HEK293 (cell line): ENCODE results near the gene HPCAL1.

ENCODE experiments used
- GLI4 ChIP-seq: fragments of 450-650 bp; formaldehyde crosslinking; IDR thresholded peaks from 2 replicates; pipeline ENCODE4 v1.5.1; 2016; ENCODE audit warnings: missing biosample characterization, missing genetic modification characterization
- SALL2 ChIP-seq: fragments of 450-650 bp; formaldehyde crosslinking; IDR thresholded peaks from 2 replicates; pipeline ENCODE4 v1.5.0; 2017; ENCODE audit warnings: missing biosample characterization, mild to moderate bottlenecking, missing genetic modification characterization, borderline replicate concordance
- SP2 ChIP-seq: fragments of 450-650 bp; formaldehyde crosslinking; IDR thresholded peaks from 2 replicates; pipeline ENCODE4 v1.5.1; 2016; ENCODE audit warnings: missing biosample characterization, missing genetic modification characterization
- ZFP41 ChIP-seq: fragments of 450-650 bp; formaldehyde crosslinking; IDR thresholded peaks from 2 replicates; pipeline ENCODE4 v1.5.1; 2016; ENCODE audit warnings: missing biosample characterization, missing genetic modification characterization, borderline replicate concordance
- ZNF169 ChIP-seq: fragments of 450-650 bp; formaldehyde crosslinking; IDR thresholded peaks from 2 replicates; pipeline ENCODE4 v1.5.1; 2016; ENCODE audit warnings: missing biosample characterization, missing genetic modification characterization
- ZNF510 ChIP-seq: fragments of 450-650 bp; formaldehyde crosslinking; IDR thresholded peaks from 2 replicates; pipeline ENCODE4 v1.5.1; 2018; ENCODE audit warnings: mild to moderate bottlenecking, missing genetic modification characterization, missing biosample characterization; ENCODE audit not compliant: insufficient replicate concordance
- ZNF76 ChIP-seq: fragments of 450-650 bp; formaldehyde crosslinking; IDR thresholded peaks from 2 replicates; pipeline ENCODE4; 2016; ENCODE audit warnings: low read depth, missing biosample characterization, missing genetic modification characterization, borderline replicate concordance
- ZSCAN30 ChIP-seq: fragments of 450-650 bp; IDR thresholded peaks from 2 replicates; pipeline ENCODE4 v1.5.1; 2018; ENCODE audit warnings: missing biosample characterization, mild to moderate bottlenecking, missing genetic modification characterization, moderate library complexity
- TF ChIP-seq, protein P1 (sequence below): fragments of 450-650 bp; formaldehyde crosslinking; IDR thresholded peaks from 2 replicates; pipeline ENCODE4 v1.5.1; 2016; ENCODE audit warnings: missing biosample characterization, missing genetic modification characterization

GRCh38 chr2:10397297-10397875, 94.7 kb downstream of the HPCAL1 start:
- TF ChIP-seq SALL2, result no peak
- TF ChIP-seq, protein P1, sequence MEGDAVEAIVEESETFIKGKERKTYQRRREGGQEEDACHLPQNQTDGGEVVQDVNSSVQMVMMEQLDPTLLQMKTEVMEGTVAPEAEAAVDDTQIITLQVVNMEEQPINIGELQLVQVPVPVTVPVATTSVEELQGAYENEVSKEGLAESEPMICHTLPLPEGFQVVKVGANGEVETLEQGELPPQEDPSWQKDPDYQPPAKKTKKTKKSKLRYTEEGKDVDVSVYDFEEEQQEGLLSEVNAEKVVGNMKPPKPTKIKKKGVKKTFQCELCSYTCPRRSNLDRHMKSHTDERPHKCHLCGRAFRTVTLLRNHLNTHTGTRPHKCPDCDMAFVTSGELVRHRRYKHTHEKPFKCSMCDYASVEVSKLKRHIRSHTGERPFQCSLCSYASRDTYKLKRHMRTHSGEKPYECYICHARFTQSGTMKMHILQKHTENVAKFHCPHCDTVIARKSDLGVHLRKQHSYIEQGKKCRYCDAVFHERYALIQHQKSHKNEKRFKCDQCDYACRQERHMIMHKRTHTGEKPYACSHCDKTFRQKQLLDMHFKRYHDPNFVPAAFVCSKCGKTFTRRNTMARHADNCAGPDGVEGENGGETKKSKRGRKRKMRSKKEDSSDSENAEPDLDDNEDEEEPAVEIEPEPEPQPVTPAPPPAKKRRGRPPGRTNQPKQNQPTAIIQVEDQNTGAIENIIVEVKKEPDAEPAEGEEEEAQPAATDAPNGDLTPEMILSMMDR (tag by site-specific recombination), result no peak
- no peak for TF ChIP-seq GLI4 (tag by site-specific recombination)
- TF ChIP-seq SP2 (tag by site-specific recombination), result no peak
- no peak for TF ChIP-seq ZFP41 (tag by site-specific recombination)
- TF ChIP-seq ZSCAN30 (tag by site-specific recombination), result no peak
- TF ChIP-seq ZNF76 (tag by site-specific recombination), result no peak
- TF ChIP-seq ZNF510, result no peak
- TF ChIP-seq ZNF169 (tag by site-specific recombination), result no peak
